Endothelial cell of umbilical vein (primary cell): Measurements from ENCODE around the gene RBM25.

Experiments used
- EZH2 ChIP-seq: IDR thresholded peaks from 2 replicates; pipeline ENCODE4 v1.6.1; 2012; ENCODE audit warnings: borderline replicate concordance, low read depth, mild to moderate bottlenecking, moderate library complexity, low read length, inconsistent platforms; ENCODE audit not compliant: severe bottlenecking
- MYC ChIP-seq: IDR thresholded peaks from one replicate; pipeline ENCODE4 v1.6.1; 2011; ENCODE audit warnings: mild to moderate bottlenecking, low read depth, low read length

DNA sequence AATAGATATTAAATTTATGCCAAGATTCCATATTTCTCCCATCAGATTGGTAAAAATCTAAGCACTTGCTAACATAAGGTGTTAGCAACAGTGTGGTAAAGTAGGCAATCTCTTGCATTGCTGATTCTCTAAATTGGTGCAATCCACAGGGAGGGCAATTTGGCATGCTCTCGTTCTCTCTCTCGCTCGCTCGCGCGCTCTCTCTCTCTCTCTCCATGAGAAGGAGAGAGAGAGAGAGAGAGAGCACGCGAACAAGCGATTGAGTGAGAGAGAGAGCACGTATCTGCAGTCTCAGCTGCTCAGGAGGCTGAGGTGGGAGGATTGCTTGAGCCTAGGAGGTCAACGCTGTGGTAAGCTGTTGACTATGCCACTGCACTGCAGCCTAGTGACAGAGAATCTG lies 103.9 kb downstream of the RBM25 start:
- TF ChIP-seq MYC (no peak), EZH2 (no peak)
